Tibial artery (tissue), 4 donors: Measurements from ENCODE around the gene ACP7.

Experiments used
- DNase-seq, 2 donors: peaks; one replicate each; pipeline ENCODE4 v3.0.0-alpha.2; 2019
- H3K27ac ChIP-seq, 2 donors: fragments of 200-600 bp; sonication (generic) in 1 of 2; 1 replicate in 1 of 2; 2 replicates in 1 of 2; pipeline ENCODE4 v1.5.1; 2018 to 2019; ENCODE audit warnings: mild to moderate bottlenecking in 1 of 2
- H3K27me3 ChIP-seq, 2 donors: fragments of 200-600 bp; sonication (generic) in 1 of 2; one replicate each; pipeline versions ENCODE4 v1.5.1 to v1.6.0; 2016 to 2019
- H3K36me3 ChIP-seq, 3 donors: fragments of 200-600 bp; sonication (generic) in 2 of 3; one replicate each; pipeline ENCODE4 v1.5.1; 2016 to 2019; ENCODE audit warnings: mild to moderate bottlenecking in 2 of 3
- H3K4me1 ChIP-seq, 4 donors: fragments of 200-600 bp; sonication (generic) in 2 of 4; 1 replicate in 3 of 4; 2 replicates in 1 of 4; pipeline ENCODE4 v1.5.1; 2016 to 2019
- H3K4me3 ChIP-seq, 2 donors: fragments of 200-600 bp; sonication (generic) in 1 of 2; 1 replicate in 1 of 2; 2 replicates in 1 of 2; pipeline ENCODE4 v1.5.1; 2018 to 2019; ENCODE audit warnings: mild to moderate bottlenecking in 2 of 2
- H3K9me3 ChIP-seq, 3 donors: fragments of 200-600 bp; sonication (generic) in 1 of 3; one replicate each; pipeline ENCODE4 v1.5.1; 2016 to 2019
- intact Hi-C: fragments of 100-400 bp; cut with DNase I; formaldehyde crosslinking; loops from one replicate; pipeline ENCODE4 v1.15.0; 2023; ENCODE audit warnings: low total_unique reads
- TF ChIP-seq, protein P1 (sequence below), 2 experiments: fragments of 200-600 bp in 1 of 2; fragments of 450-650 bp in 1 of 2; IDR thresholded peaks; one replicate each; pipeline ENCODE4 v1.5.1; 2017 to 2019; ENCODE audit warnings: antibody characterized with exemption in 2 of 2, mild to moderate bottlenecking in 1 of 2, moderate library complexity in 1 of 2

Gene ACP7

DNA sequence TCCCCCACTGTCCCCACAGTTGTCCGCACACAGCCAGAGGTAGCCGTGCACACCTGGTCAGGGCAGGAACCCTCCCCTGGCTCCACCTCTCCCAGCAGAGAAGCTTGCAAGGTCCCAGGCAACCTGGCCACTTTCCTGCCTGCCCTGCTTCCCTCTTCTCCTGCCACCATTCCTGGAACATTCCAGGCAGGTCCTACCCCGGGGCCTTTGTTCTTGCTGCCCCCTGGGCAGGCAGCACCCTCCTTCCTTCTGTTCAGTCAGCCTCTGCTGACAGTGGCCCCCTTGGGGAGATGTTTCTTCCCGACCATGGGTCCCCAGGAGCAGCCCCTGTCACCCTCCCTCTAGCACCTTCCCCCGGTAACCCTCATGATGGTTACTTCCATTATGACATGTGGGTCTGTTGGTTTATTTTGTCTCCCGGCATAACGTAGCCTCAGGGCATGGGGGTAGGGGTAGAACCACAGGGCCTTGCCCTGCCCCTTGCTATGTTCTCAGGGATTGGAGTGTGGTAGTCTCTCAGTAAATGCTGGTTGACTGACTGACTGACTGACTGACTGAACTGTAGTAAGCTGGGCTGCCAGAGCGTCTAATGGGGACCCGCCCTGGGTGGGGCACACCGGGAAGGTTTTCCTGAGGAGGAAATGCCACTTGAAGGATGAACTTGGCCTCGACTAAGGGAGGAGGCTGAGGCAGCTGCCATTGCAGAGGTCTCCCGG, 52.2 kb downstream of the ACP7 start:
- no peak for DNase-seq
- Histone ChIP-seq H3K36me3 (no peaks in the 10 kb centered on the region), H3K4me3 (no peak overlapping the region), H3K27me3 (no peaks in the 10 kb centered on the region), H3K4me1 (peaks cover 0 to 67% (median 14%) of the 10 kb centered on the region in 4 donors), H3K9me3 (no peaks in the 10 kb centered on the region), H3K27ac (no peak overlapping the region)
- intact Hi-C loops = no loop called here
- TF ChIP-seq, protein P1, sequence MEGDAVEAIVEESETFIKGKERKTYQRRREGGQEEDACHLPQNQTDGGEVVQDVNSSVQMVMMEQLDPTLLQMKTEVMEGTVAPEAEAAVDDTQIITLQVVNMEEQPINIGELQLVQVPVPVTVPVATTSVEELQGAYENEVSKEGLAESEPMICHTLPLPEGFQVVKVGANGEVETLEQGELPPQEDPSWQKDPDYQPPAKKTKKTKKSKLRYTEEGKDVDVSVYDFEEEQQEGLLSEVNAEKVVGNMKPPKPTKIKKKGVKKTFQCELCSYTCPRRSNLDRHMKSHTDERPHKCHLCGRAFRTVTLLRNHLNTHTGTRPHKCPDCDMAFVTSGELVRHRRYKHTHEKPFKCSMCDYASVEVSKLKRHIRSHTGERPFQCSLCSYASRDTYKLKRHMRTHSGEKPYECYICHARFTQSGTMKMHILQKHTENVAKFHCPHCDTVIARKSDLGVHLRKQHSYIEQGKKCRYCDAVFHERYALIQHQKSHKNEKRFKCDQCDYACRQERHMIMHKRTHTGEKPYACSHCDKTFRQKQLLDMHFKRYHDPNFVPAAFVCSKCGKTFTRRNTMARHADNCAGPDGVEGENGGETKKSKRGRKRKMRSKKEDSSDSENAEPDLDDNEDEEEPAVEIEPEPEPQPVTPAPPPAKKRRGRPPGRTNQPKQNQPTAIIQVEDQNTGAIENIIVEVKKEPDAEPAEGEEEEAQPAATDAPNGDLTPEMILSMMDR (IDR thresholded peaks at IDR 0.05) = no peak

DNA sequence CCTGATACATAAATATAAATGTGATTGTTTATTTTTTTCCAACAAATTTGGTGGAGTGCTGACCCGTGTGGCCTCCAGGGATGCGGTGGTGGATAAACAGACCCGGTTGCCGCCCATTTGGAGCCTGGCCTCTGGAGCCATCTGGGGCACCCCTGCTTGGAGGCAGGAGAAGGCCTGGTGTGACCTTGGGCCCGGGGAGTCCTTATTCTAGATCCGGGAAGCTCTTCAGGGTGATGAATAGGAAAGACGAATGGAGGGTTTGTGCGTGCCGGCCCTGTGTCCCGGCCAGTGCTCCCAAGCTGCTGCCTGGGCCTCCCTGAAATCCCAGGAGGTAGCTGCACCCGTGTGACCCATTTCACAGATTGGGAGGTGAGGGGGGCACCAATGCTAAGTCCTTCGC, 53.0 kb downstream of the ACP7 start:
- TF ChIP-seq, protein P1 (IDR thresholded peaks at IDR 0.05) = no peak
- Histone ChIP-seq H3K36me3 (no peaks in the 10 kb centered on the region), H3K9me3 (no peaks in the 10 kb centered on the region), H3K27ac (no peak overlapping the region), H3K4me3 (no peak overlapping the region), H3K4me1 (peaks cover 0 to 60% (median 11%) of the 10 kb centered on the region in 4 donors), H3K27me3 (no peaks in the 10 kb centered on the region)
- no peak for DNase-seq
- intact Hi-C loops = no loop called here

DNA sequence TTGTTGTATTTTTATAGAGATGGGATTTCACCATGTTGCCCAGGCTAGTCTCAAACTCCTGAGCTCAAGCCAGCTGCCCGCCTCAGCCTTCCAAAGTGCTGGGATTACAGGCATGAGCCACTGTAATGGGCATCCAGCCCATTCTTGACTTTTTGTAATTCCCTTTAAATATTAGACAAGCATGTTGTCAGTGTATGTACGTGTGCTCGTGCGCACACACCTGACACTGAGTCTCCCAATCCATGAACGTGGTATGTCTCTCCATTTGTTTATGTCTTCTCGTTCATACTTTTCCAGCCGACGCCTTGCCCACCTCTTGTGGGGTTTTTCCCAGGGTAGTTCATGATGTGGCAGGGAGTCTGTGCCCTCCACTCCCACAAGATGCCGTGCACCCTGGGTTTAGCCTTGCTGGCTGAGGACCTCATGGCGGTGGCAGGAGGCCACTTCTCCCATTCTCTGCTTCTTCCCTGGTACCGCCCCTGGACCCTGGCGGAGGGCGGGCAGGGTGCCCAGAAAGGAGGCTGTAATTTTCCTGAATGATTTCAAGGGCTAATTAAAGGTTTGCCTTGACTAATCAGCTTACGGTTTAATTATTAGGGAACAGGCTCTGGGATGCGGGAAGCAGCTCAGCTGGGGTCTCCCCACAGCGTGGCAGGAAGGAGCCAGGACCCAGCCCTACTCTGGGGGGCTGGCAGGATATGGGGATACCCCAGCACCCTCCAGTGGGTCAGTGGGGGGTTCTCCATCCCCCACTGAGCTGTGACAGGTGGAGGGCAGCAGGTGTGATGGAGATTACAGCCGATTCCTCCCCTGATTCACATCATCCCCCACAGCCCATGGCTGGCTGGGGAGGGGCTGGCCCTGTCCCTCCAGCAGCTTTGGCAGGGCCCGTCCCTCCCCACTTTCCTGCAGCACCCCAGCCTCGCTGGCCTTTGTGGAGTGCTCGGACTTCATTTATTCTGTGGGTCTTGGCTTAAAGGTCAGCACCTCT, 54.3 kb downstream of the ACP7 start:
- H3K9me3 ChIP-seq = no peaks in the 10 kb centered on the region
- TF ChIP-seq, protein P1 (IDR thresholded peaks at IDR 0.05) = no peak
- no peaks in the 10 kb centered on the region for H3K27me3 ChIP-seq
- H3K27ac ChIP-seq = no peak overlapping the region
- intact Hi-C loops = no loop called here
- no peak overlapping the region for H3K4me3 ChIP-seq
- peaks cover 0 to 46% (median 11%) of the 10 kb centered on the region in 4 donors for H3K4me1 ChIP-seq
- DNase-seq = no peak
- H3K36me3 ChIP-seq = no peaks in the 10 kb centered on the region

DNA sequence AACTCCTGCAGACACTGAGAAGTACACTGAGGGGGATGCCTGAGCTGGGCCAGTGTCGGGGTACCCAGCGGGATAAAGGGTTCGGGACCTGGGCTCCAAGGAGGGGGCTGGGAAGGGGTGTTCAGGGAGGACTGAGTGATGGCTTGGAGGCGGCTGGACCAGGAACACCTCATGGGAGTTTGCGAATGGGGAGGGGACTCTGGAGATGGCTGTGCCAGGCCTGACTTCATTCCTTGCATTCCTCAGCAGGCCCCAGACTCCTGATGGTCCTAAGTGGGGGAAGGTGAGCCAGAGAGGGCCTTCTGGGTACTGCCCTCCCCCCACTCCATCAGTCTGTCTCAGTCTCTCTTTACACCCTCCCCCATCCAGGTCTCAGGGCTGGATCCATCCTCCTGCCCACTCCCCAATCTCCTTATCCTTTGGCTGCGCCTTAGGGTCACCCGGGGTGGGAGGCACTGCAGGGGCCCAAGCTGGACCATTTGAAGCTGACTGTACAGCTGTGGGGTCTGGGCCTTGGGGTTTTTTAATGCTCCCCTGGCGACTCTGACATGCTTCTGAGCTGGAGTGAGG, 55.2 kb downstream of the ACP7 start:
- intact Hi-C loops = no loop called here
- Histone ChIP-seq H3K27ac (no peak overlapping the region), H3K4me3 (no peak overlapping the region), H3K27me3 (no peaks in the 10 kb centered on the region), H3K4me1 (peaks cover 0 to 46% (median 13%) of the 10 kb centered on the region in 4 donors), H3K36me3 (no peaks in the 10 kb centered on the region), H3K9me3 (no peaks in the 10 kb centered on the region)
- TF ChIP-seq, protein P1 (IDR thresholded peaks at IDR 0.05) = no peak
- no peak for DNase-seq

DNA sequence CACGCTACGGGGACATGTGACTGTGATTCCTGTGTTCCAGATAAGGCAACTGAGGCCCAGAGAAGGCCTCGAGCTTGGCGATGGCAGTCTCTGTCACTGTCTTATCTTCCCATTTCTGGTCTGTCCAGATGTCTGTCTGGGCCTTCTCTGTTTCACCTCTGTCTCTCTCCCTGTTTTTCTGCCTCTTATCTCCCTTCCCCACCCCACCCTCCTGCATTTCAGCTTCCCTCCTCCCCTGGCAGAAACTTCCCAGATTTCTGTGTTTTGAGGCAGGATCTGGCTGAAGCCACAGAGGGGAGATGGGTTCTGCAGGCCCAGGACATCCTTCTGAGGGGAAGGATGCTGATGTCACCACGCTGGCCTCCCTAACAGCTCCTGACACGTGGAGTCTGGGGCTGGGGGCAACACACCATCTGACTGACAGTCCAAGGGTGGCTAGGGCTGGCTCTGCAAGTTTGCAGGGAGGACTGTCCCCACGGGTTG, 55.8 kb downstream of the ACP7 start:
- no peaks in the 10 kb centered on the region for H3K27me3 ChIP-seq
- no peak for DNase-seq
- H3K4me3 ChIP-seq = no peak overlapping the region
- TF ChIP-seq, protein P1 (IDR thresholded peaks at IDR 0.05) = no peak
- no peak overlapping the region for H3K27ac ChIP-seq
- H3K36me3 ChIP-seq = no peaks in the 10 kb centered on the region
- H3K4me1 ChIP-seq = peaks cover 0 to 52% (median 16%) of the 10 kb centered on the region in 4 donors
- intact Hi-C loops = no loop called here
- H3K9me3 ChIP-seq = no peaks in the 10 kb centered on the region
